ENCODE results near the gene ARHGAP26. TPM values are rescaled to one million over a fixed set of nuclear protein-coding genes. Genes with fewer than 3 reads are reported as not detected.

The ARHGAP26 gene
- total RNA-seq, 5 donors from 2014 or later (not counting 1 experiment from before 2014, with no cell fraction given): 22.8 to 49.3 (median 28.3) TPM

GRCh38 chr5:142875936-142876335 is 105.8 kb downstream of the ARHGAP26 start:
- Mint-ChIP-seq H3K4me1 (peaks cover 0 to 6% (median 5%) of the 10 kb centered on the region in 3 donors), H3K27ac (no peak overlapping the region), H3K36me3 (peaks cover 5% of the 10 kb centered on the region), H3K9me3 (no peaks in the 10 kb centered on the region), H3K27me3 (no peaks in the 10 kb centered on the region), H3K4me3 (no peak overlapping the region)
- H3K27ac ChIP-seq (ENCODE audit: low read length): no peak overlapping the region
- no CpG with 5 or more reads among the region's 3 CpGs for WGBS (ENCODE audit: insufficient coverage)
- H3K4me1 ChIP-seq (ENCODE audit: control insufficient read depth in 1 of 2, extremely low read depth in 1 of 2, insufficient read depth in 2 of 2, low read length in 2 of 2): peaks cover 0 to 3% of the 10 kb centered on the region in 2 experiments
- ChIA-PET POLR2A (no interaction called here), CTCF (interaction anchor here (0.6 to 0.8 kb wide), 2 partner anchors 12 to 122 kb away, joined by 3 read pairs; no protein-coding TSS in a partner anchor)
- ATAC-seq (replicated peaks in 1 of 4) (no peak), DNase-seq (no peak)
- H3K9me3 ChIP-seq: no peaks in the 10 kb centered on the region
- H3K27me3 ChIP-seq (replicated peaks in 1 of 2; ENCODE audit: control insufficient read depth in 2 of 2, extremely low read depth in 1 of 2, insufficient read depth in 2 of 2, low read length in 1 of 2): no peaks in the 10 kb centered on the region
- H3K36me3 ChIP-seq (ENCODE audit: control insufficient read depth in 2 of 2, extremely low read depth in 1 of 2, insufficient read depth in 1 of 2, low read length in 1 of 2): peaks cover 0 to 20% of the 10 kb centered on the region in 2 donors
- H3K4me3 ChIP-seq (ENCODE audit: control insufficient read depth in 1 of 2, extremely low read depth in 1 of 2, low read length in 1 of 2): no peak overlapping the region

GRCh38 chr5:142876817-142877216 is 106.6 kb downstream of the ARHGAP26 start:
- no peaks in the 10 kb centered on the region for H3K27me3 Mint-ChIP-seq
- ATAC-seq (replicated peaks in 1 of 4): no peak
- DNase-seq: no peak
- H3K4me1 ChIP-seq (ENCODE audit: control insufficient read depth in 1 of 2, extremely low read depth in 1 of 2, insufficient read depth in 2 of 2, low read length in 2 of 2): peaks cover 0 to 3% of the 10 kb centered on the region in 2 experiments
- WGBS (ENCODE audit: insufficient coverage): 90% methylated on average over 2 of the region's 2 CpGs
- no peak overlapping the region for H3K27ac Mint-ChIP-seq
- ChIA-PET POLR2A (no interaction called here), CTCF (no interaction called here)
- H3K9me3 Mint-ChIP-seq: no peaks in the 10 kb centered on the region
- no peak overlapping the region for H3K4me3 Mint-ChIP-seq
- peaks cover 5% of the 10 kb centered on the region for H3K36me3 Mint-ChIP-seq
- H3K9me3 ChIP-seq: no peaks in the 10 kb centered on the region
- peaks cover 0 to 2% (median 0%) of the 10 kb centered on the region in 3 donors for H3K4me1 Mint-ChIP-seq
- H3K4me3 ChIP-seq (ENCODE audit: control insufficient read depth in 1 of 2, extremely low read depth in 1 of 2, low read length in 1 of 2): no peak overlapping the region
- no peak overlapping the region for H3K27ac ChIP-seq (ENCODE audit: low read length)
- H3K27me3 ChIP-seq (replicated peaks in 1 of 2; ENCODE audit: control insufficient read depth in 2 of 2, extremely low read depth in 1 of 2, insufficient read depth in 2 of 2, low read length in 1 of 2): no peaks in the 10 kb centered on the region
- H3K36me3 ChIP-seq (ENCODE audit: control insufficient read depth in 2 of 2, extremely low read depth in 1 of 2, insufficient read depth in 1 of 2, low read length in 1 of 2): peaks cover 0 to 25% of the 10 kb centered on the region in 2 donors

GRCh38 chr5:142878111-142878510 is 107.9 kb downstream of the ARHGAP26 start:
- Histone ChIP-seq H3K27me3 (replicated peaks in 1 of 2; ENCODE audit: control insufficient read depth in 2 of 2, extremely low read depth in 1 of 2, insufficient read depth in 2 of 2, low read length in 1 of 2) (no peaks in the 10 kb centered on the region), H3K4me1 (ENCODE audit: control insufficient read depth in 1 of 2, extremely low read depth in 1 of 2, insufficient read depth in 2 of 2, low read length in 2 of 2) (no peaks in the 10 kb centered on the region), H3K9me3 (no peaks in the 10 kb centered on the region), H3K4me3 (ENCODE audit: control insufficient read depth in 1 of 2, extremely low read depth in 1 of 2, low read length in 1 of 2) (no peak overlapping the region), H3K36me3 (ENCODE audit: control insufficient read depth in 2 of 2, extremely low read depth in 1 of 2, insufficient read depth in 1 of 2, low read length in 1 of 2) (peaks cover 2 to 33% of the 10 kb centered on the region in 2 donors), H3K27ac (ENCODE audit: low read length) (no peak overlapping the region)
- 100% methylated on average over 4 of the region's 7 CpGs for WGBS (ENCODE audit: insufficient coverage)
- POLR2A ChIA-PET: no interaction called here
- Mint-ChIP-seq H3K9me3 (no peaks in the 10 kb centered on the region), H3K4me3 (no peak overlapping the region), H3K36me3 (peaks cover 9% of the 10 kb centered on the region), H3K27me3 (no peaks in the 10 kb centered on the region), H3K4me1 (no peaks in the 10 kb centered on the region), H3K27ac (no peak overlapping the region)
- no peak for ATAC-seq (replicated peaks in 1 of 4)
- DNase-seq: no peak
- CTCF ChIA-PET: interaction anchor here (0.6 to 3.4 kb wide), 3 partner anchors 13 to 223 kb away, joined by 3 to 41 read pairs (median 4); no protein-coding TSS in a partner anchor

GRCh38 chr5:142878638-142879037 is 108.5 kb downstream of the ARHGAP26 start:
- Histone ChIP-seq H3K4me3 (ENCODE audit: control insufficient read depth in 1 of 2, extremely low read depth in 1 of 2, low read length in 1 of 2) (no peak overlapping the region), H3K36me3 (ENCODE audit: control insufficient read depth in 2 of 2, extremely low read depth in 1 of 2, insufficient read depth in 1 of 2, low read length in 1 of 2) (peaks cover 2 to 36% of the 10 kb centered on the region in 2 donors), H3K27ac (ENCODE audit: low read length) (no peak overlapping the region), H3K9me3 (no peaks in the 10 kb centered on the region), H3K27me3 (replicated peaks in 1 of 2; ENCODE audit: control insufficient read depth in 2 of 2, extremely low read depth in 1 of 2, insufficient read depth in 2 of 2, low read length in 1 of 2) (no peaks in the 10 kb centered on the region), H3K4me1 (ENCODE audit: control insufficient read depth in 1 of 2, extremely low read depth in 1 of 2, insufficient read depth in 2 of 2, low read length in 2 of 2) (no peaks in the 10 kb centered on the region)
- Mint-ChIP-seq H3K27ac (no peak overlapping the region), H3K27me3 (no peaks in the 10 kb centered on the region), H3K9me3 (no peaks in the 10 kb centered on the region), H3K4me1 (peaks cover 0 to 2% (median 0%) of the 10 kb centered on the region in 3 donors), H3K36me3 (peaks cover 9% of the 10 kb centered on the region), H3K4me3 (no peak overlapping the region)
- DNase-seq: no peak
- 100% methylated on average over 3 of the region's 3 CpGs for WGBS (ENCODE audit: insufficient coverage)
- POLR2A ChIA-PET: no interaction called here
- no peak for ATAC-seq (replicated peaks in 1 of 4)
- CTCF ChIA-PET: interaction anchor here (0.6 to 3.4 kb wide), 5 partner anchors 131 to 225 kb away, joined by 3 to 41 read pairs (median 3); no protein-coding TSS in a partner anchor

GRCh38 chr5:142881076-142881783 is 111.1 kb downstream of the ARHGAP26 start:
- POLR2A ChIA-PET: no interaction called here
- 100% methylated on average over 3 of the region's 8 CpGs for WGBS (ENCODE audit: insufficient coverage)
- no peak for ATAC-seq (replicated peaks in 1 of 4)

GRCh38 chr5:142881784-142882126 is 111.6 kb downstream of the ARHGAP26 start:
- Mint-ChIP-seq H3K27ac (no peak overlapping the region), H3K9me3 (no peaks in the 10 kb centered on the region), H3K4me1 (peaks cover 6 to 14% (median 7%) of the 10 kb centered on the region in 3 donors), H3K36me3 (peaks cover 11% of the 10 kb centered on the region), H3K27me3 (no peaks in the 10 kb centered on the region), H3K4me3 (no peak overlapping the region)
- peaks cover 2 to 30% of the 10 kb centered on the region in 2 donors for H3K36me3 ChIP-seq (ENCODE audit: control insufficient read depth in 2 of 2, extremely low read depth in 1 of 2, insufficient read depth in 1 of 2, low read length in 1 of 2)
- ChIA-PET CTCF (interaction anchor here (0.5 to 3.4 kb wide), 14 partner anchors 14 to 308 kb away, joined by 3 to 41 read pairs (median 7); partner anchors contain the start of gene ARHGAP26 (in 1 of the 2)), POLR2A (no interaction called here)
- no peak overlapping the region for H3K4me3 ChIP-seq (ENCODE audit: control insufficient read depth in 1 of 2, extremely low read depth in 1 of 2, low read length in 1 of 2)
- no peaks in the 10 kb centered on the region for H3K4me1 ChIP-seq (ENCODE audit: control insufficient read depth in 1 of 2, extremely low read depth in 1 of 2, insufficient read depth in 2 of 2, low read length in 2 of 2)
- WGBS (ENCODE audit: insufficient coverage): 88% methylated on average over 1 of the region's 3 CpGs
- ATAC-seq (replicated peaks in 1 of 4) (no peak), DNase-seq (no peak)
- H3K27ac ChIP-seq (ENCODE audit: low read length): no peak overlapping the region
- no peaks in the 10 kb centered on the region for H3K27me3 ChIP-seq (replicated peaks in 1 of 2; ENCODE audit: control insufficient read depth in 2 of 2, extremely low read depth in 1 of 2, insufficient read depth in 2 of 2, low read length in 1 of 2)
- H3K9me3 ChIP-seq: no peaks in the 10 kb centered on the region

More at GRCh38 chr5:142881076-142881783, 111.1 kb downstream of the ARHGAP26 start:
- Histone ChIP-seq H3K27ac (ENCODE audit: low read length) (no peak overlapping the region), H3K4me3 (ENCODE audit: control insufficient read depth in 1 of 2, extremely low read depth in 1 of 2, low read length in 1 of 2) (no peak overlapping the region), H3K9me3 (no peaks in the 10 kb centered on the region), H3K27me3 (replicated peaks in 1 of 2; ENCODE audit: control insufficient read depth in 2 of 2, extremely low read depth in 1 of 2, insufficient read depth in 2 of 2, low read length in 1 of 2) (no peaks in the 10 kb centered on the region), H3K4me1 (ENCODE audit: control insufficient read depth in 1 of 2, extremely low read depth in 1 of 2, insufficient read depth in 2 of 2, low read length in 2 of 2) (no peaks in the 10 kb centered on the region), H3K36me3 (ENCODE audit: control insufficient read depth in 2 of 2, extremely low read depth in 1 of 2, insufficient read depth in 1 of 2, low read length in 1 of 2) (peaks cover 2 to 30% of the 10 kb centered on the region in 2 donors)
- H3K9me3 Mint-ChIP-seq: no peaks in the 10 kb centered on the region
- H3K27me3 Mint-ChIP-seq: no peaks in the 10 kb centered on the region
- H3K27ac Mint-ChIP-seq: no peak overlapping the region
- peaks cover 11% of the 10 kb centered on the region for H3K36me3 Mint-ChIP-seq
- H3K4me1 Mint-ChIP-seq: peaks cover 6 to 14% (median 7%) of the 10 kb centered on the region in 3 donors
- CTCF ChIA-PET: interaction anchor here (0.6 to 3.4 kb wide), 19 partner anchors 8 to 316 kb away, joined by 3 to 41 read pairs (median 6); partner anchors contain the start of gene ARHGAP26 (in 1 of the 2)
- peak in 2 of 35 experiments; percentile 7 to 29 for DNase-seq
- no peak overlapping the region for H3K4me3 Mint-ChIP-seq
